ENCODE measurements around the gene UBL3.

DNA sequence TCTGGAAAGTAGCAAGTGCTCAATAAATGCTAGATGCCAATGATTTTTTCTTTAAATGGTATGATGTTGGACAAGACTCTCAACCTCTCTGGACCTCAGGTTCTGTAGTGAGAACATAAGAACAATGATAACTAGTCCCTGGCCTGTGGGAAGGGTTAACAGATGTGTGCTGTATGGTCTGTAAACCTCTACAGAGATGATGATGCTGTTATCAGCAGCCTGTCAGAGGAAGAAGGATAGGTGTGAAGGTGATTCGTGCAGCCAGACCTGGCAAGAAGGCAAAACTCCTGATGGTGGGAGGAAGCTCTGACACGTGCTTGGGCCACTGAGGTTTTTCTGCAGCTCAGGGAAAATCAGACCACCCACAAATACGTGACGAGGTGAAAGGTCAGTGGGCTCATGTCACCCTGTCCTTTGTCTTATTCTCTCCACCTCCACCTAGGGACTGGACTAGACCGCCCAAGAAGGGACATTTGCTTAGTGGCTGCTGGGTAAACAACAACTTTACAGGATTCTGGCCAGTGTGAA is 36.7 kb upstream of the UBL3 start:
- TF ChIP-seq, protein P1, sequence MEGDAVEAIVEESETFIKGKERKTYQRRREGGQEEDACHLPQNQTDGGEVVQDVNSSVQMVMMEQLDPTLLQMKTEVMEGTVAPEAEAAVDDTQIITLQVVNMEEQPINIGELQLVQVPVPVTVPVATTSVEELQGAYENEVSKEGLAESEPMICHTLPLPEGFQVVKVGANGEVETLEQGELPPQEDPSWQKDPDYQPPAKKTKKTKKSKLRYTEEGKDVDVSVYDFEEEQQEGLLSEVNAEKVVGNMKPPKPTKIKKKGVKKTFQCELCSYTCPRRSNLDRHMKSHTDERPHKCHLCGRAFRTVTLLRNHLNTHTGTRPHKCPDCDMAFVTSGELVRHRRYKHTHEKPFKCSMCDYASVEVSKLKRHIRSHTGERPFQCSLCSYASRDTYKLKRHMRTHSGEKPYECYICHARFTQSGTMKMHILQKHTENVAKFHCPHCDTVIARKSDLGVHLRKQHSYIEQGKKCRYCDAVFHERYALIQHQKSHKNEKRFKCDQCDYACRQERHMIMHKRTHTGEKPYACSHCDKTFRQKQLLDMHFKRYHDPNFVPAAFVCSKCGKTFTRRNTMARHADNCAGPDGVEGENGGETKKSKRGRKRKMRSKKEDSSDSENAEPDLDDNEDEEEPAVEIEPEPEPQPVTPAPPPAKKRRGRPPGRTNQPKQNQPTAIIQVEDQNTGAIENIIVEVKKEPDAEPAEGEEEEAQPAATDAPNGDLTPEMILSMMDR (conservative IDR thresholded peaks at IDR 0.05) = no peak
- no peak for TF ChIP-seq EZH2 (IDR thresholded peaks at IDR 0.05; ENCODE audit: low read depth)

All from PC-9 (cell line).